GM12878 (cell line): ENCODE measurements around the gene HOXA10. TPM values are rescaled to one million over a fixed set of nuclear protein-coding genes. Genes with fewer than 3 reads are reported as not detected.

Experiments used
- ATAC-seq: fragments of 200-7000 bp; cut with Tn5 transposase; 3 replicates; pipeline ENCODE4 v1.9.1; 2020; ENCODE audit warnings: mild to moderate bottlenecking, moderate library complexity
- BruUV-seq: library from RNA; stranded (reverse); fragments of 400-500 nt; replicated peaks from 2 replicates; lab custom pipeline; 2021; lab: Mats Ljungman, UMichigan
- CTCF ChIA-PET: fragments of 300-600 bp; sonication (Branson Sonifier 250); formaldehyde crosslinking; extraction: SDS; loops from one replicate; lab custom pipeline; 2021; ENCODE audit warnings: inconsistent platforms; lab: Yijun Ruan, JAX
- POLR2A ChIA-PET: fragments of 350-600 bp; formaldehyde crosslinking; extraction: SDS; loops from one replicate; lab custom pipeline; 2021; ENCODE audit warnings: inconsistent platforms; lab: Charles Lee
- RAD21 ChIA-PET: fragments of 300-600 bp; sonication (Branson Sonifier 250); formaldehyde crosslinking; loops from one replicate; lab custom pipeline; 2023; ENCODE audit warnings: antibody characterized with exemption; ENCODE audit not compliant: unreplicated experiment; lab: Charles Lee
- SMC1A ChIA-PET: fragments of 300-600 bp; sonication (Branson Sonifier 250); formaldehyde crosslinking; loops from one replicate; lab custom pipeline; 2023; ENCODE audit not compliant: unreplicated experiment, uncharacterized antibody; lab: Charles Lee
- DNase-seq: peaks from one replicate; pipeline ENCODE4 v3.0.0-alpha.2; 2011; ENCODE audit warnings: low read depth, low spot score
- FAIRE-seq: peaks from 3 replicates; lab custom pipeline; 2011; peaks lifted over from hg19 to GRCh38; lab: Jason Lieb, UNC
- H2AFZ ChIP-seq: 2 replicates; pipeline ENCODE4 v1.6.0; 2011; ENCODE audit warnings: low read depth, low read length, control low read depth; ENCODE audit not compliant: control insufficient read depth
- H3K27ac ChIP-seq: 2 replicates; pipeline ENCODE4 v1.5.1; 2011; ENCODE audit warnings: control low read depth; ENCODE audit not compliant: control insufficient read depth, insufficient read depth
- H3K27me3 ChIP-seq, 2 experiments: replicated peaks in 1 of 2; 2 replicates each; pipeline versions ENCODE4 v1.6.0 to v1.6.1; 2011; ENCODE audit warnings: low read length in 1 of 2; ENCODE audit not compliant: control insufficient read depth in 2 of 2, insufficient read depth in 2 of 2
- H3K36me3 ChIP-seq, 2 experiments: 2 replicates each; pipeline ENCODE4 v1.5.1; 2011; ENCODE audit warnings: low read length in 1 of 2; ENCODE audit not compliant: control insufficient read depth in 2 of 2, insufficient read depth in 2 of 2
- H3K4me1 ChIP-seq: 2 replicates; pipeline ENCODE4 v1.6.1; 2011; ENCODE audit warnings: mild to moderate bottlenecking, low read length, moderate library complexity, mixed read lengths; ENCODE audit not compliant: control insufficient read depth, insufficient read depth
- H3K4me2 ChIP-seq: 2 replicates; pipeline ENCODE4 v1.6.0; 2011; ENCODE audit warnings: control low read depth; ENCODE audit not compliant: control insufficient read depth, insufficient read depth
- H3K4me3 ChIP-seq: fragments of 200-600 bp; sonication (generic); 2 replicates; pipeline ENCODE4 v1.5.1; 2016
- H3K79me2 ChIP-seq: 2 replicates; pipeline ENCODE4 v1.6.0; 2011; ENCODE audit warnings: low read length; ENCODE audit not compliant: control insufficient read depth, insufficient read depth
- H3K9ac ChIP-seq: 2 replicates; pipeline ENCODE4 v1.8.0; 2011; ENCODE audit warnings: low read length, control low read depth, mixed read lengths; ENCODE audit not compliant: control insufficient read depth, insufficient read depth
- H3K9me3 ChIP-seq: replicated peaks from 3 replicates; pipeline ENCODE4 v1.5.1; 2011; ENCODE audit warnings: mild to moderate bottlenecking, low read length; ENCODE audit not compliant: control insufficient read depth, insufficient read depth
- H4K20me1 ChIP-seq: 2 replicates; pipeline ENCODE4 v1.6.0; 2011; ENCODE audit not compliant: control insufficient read depth, insufficient read depth
- ATF3 ChIP-seq: IDR thresholded peaks from 2 replicates; pipeline ENCODE4 v1.6.1; 2011; ENCODE audit warnings: low read depth, mild to moderate bottlenecking, low read length, moderate library complexity, borderline replicate concordance; ENCODE audit errors: extremely low read depth
- CHD1 ChIP-seq: IDR thresholded peaks from 2 replicates; pipeline ENCODE4 v1.6.1; 2012; ENCODE audit warnings: low read depth, low read length, improper control_type of control experiment
- EED ChIP-seq: sonication (generic); IDR thresholded peaks from 2 replicates; pipeline ENCODE4 v1.6.1; 2016; ENCODE audit warnings: antibody characterized with exemption, low read depth
- IRF5 ChIP-seq: fragments of 450-650 bp; IDR thresholded peaks from 2 replicates; pipeline ENCODE4 v1.6.1; 2017; ENCODE audit warnings: borderline replicate concordance
- KLF5 ChIP-seq: fragments of 450-650 bp; IDR thresholded peaks from 2 replicates; pipeline ENCODE4 v1.6.1; 2014; ENCODE audit warnings: mild to moderate bottlenecking; ENCODE audit not compliant: partially characterized antibody
- MYC ChIP-seq: IDR thresholded peaks from 2 replicates; pipeline ENCODE4 v1.6.1; 2011; ENCODE audit warnings: mild to moderate bottlenecking, low read length, moderate library complexity, inconsistent platforms; ENCODE audit not compliant: insufficient read depth, insufficient replicate concordance, insufficient read length, severe bottlenecking
- PAX8 ChIP-seq: fragments of 450-650 bp; IDR thresholded peaks from 2 replicates; pipeline ENCODE4 v1.6.1; 2017; ENCODE audit warnings: mild to moderate bottlenecking, moderate library complexity
- RELA ChIP-seq: fragments of 450-650 bp; IDR thresholded peaks from 2 replicates; pipeline ENCODE4 v1.8.0; 2014; ENCODE audit warnings: borderline replicate concordance; ENCODE audit not compliant: partially characterized antibody
- TAF1 ChIP-seq: IDR thresholded peaks from 2 replicates; pipeline ENCODE4 v1.6.1; 2011; ENCODE audit warnings: mild to moderate bottlenecking, low read depth, low read length, borderline replicate concordance
- TARDBP ChIP-seq: IDR thresholded peaks from 2 replicates; pipeline ENCODE4 v1.6.1; 2016; ENCODE audit warnings: borderline replicate concordance
- TBL1XR1 ChIP-seq: IDR thresholded peaks from 2 replicates; pipeline ENCODE4 v1.6.1; 2012; ENCODE audit warnings: low read depth, low read length, improper control_type of control experiment
- ZNF217 ChIP-seq: fragments of 450-650 bp; IDR thresholded peaks from 2 replicates; pipeline ENCODE4 v1.6.1; 2017; ENCODE audit warnings: antibody characterized with exemption, mild to moderate bottlenecking
- ZNF384 ChIP-seq: IDR thresholded peaks from 2 replicates; pipeline ENCODE4 v1.6.1; 2012; ENCODE audit warnings: low read depth, mild to moderate bottlenecking, low read length, improper control_type of control experiment, borderline replicate concordance
- WGBS: methylation state at CpG from one replicate; pipeline ENCODE4 v1.1.6; 2016; ENCODE audit warnings: low lambda C conversion rate; ENCODE audit not compliant: insufficient replicate concordance, insufficient coverage; ENCODE audit errors: missing lambda C conversion rate; 5-methylcytosine and 5-hydroxymethylcytosine counted together
- in situ Hi-C: fragments of 300-500 bp; cut with MboI; formaldehyde crosslinking; loops from 9 replicates; pipeline ENCODE4 v1.14.3; 2018; ENCODE audit warnings: mixed read lengths
- intact Hi-C: fragments of 100-400 bp; cut with micrococcal nuclease; formaldehyde crosslinking; loops from one replicate; pipeline ENCODE4 v1.14.2; 2022; ENCODE audit not compliant: unreplicated experiment
- polyA plus RNA-seq, 11 experiments: library from polyadenylated mRNA; depleted of rRNA in 4 of 11; unstranded in 6 of 11; stranded (reverse) in 5 of 11; fragments of >200 nt; fragmentation: Nextera tagmentation in 4 of 11; fragmentation: Illumina TruSeq in 1 of 11; extraction: Ambion mirVana in 4 of 11; extraction: Trizol in 1 of 11; gene quantifications; 1 replicate in 1 of 11; 2 replicates in 10 of 11; pipeline versions ENCODE4 v1.2.1 to v1.2.3, GENCODE V29; 2011 to 2016; ENCODE audit warnings: inconsistent platforms in 2 of 11, missing spikeins in 2 of 11, low read depth in 1 of 11
- total RNA-seq, 4 experiments: library from RNA; depleted of rRNA in 3 of 4; stranded (reverse); fragments of >200 nt in 3 of 4; fragmentation: Illumina TruSeq in 1 of 4; extraction: Trizol in 1 of 4; gene quantifications; 2 replicates each; pipeline versions ENCODE4 v1.2.1 to v1.2.3, GENCODE V29; 2013 to 2021
- TF ChIP-seq, protein P1 (sequence below): IDR thresholded peaks from 2 replicates; pipeline ENCODE4 v1.6.1; 2012; ENCODE audit warnings: low read depth, low read length, improper control_type of control experiment
- TF ChIP-seq, protein P2 (sequence below): fragments of 450-650 bp; IDR thresholded peaks from 2 replicates; pipeline ENCODE4 v1.6.1; 2017; ENCODE audit warnings: antibody characterized with exemption, mild to moderate bottlenecking, moderate library complexity

The HOXA10 gene
- total and polyA plus RNA-seq, 10 of the 15 experiments (the other 5 are each of a cell fraction or from before 2014, with no cell fraction given): not detected

- no peak for TF ChIP-seq ATF3
Measured at GRCh38 chr7:27217951-27218350, 43.8 kb upstream of the HOXA10 start (continued).

DNA sequence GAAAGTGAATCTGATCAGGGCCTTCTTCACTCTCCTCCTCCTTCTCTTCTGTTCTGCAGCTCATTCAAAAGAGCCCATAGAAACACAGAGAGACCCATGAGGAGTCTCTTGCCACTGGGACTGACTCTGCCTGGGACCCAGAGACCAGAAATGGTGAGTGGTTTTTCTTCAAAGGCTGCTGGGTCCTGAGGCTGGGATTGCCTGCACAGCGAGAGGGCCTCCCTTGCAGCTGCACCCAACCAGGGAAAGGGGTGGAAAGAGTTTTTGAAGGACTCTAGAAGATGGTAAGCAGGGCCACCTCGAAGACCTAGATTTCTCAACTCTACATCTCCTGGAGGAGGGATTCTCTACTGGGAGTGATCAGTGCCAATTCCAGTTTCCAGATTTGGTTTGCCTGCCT lies 41.2 kb upstream of the HOXA10 start:
- Histone ChIP-seq H3K9ac (no peak overlapping the region), H3K9me3 (no peaks in the 10 kb centered on the region), H2AFZ (no peak overlapping the region), H3K36me3 (no peaks in the 10 kb centered on the region), H3K4me2 (no peak overlapping the region), H3K4me1 (no peaks in the 10 kb centered on the region), H3K4me3 (no peak overlapping the region), H4K20me1 (no peaks in the 10 kb centered on the region; the same call in 1 of the 2 replicates), H3K79me2 (no peaks in the 10 kb centered on the region), H3K27me3 (peaks cover 3 to 13% of the 10 kb centered on the region in 2 experiments), H3K27ac (no peak overlapping the region)
- FAIRE-seq (no peak), ATAC-seq (no peak), DNase-seq (no peak)
- in situ Hi-C loops (no loop called here), intact Hi-C loops (no loop called here)
- BruUV-seq: no TSS peak
- TF ChIP-seq MYC (no peak), RELA (no peak), CHD1 (no peak), EED (no peak), TARDBP (no peak), ZNF384 (no peak), TAF1 (no peak), ZNF217 (no peak), IRF5 (no peak), TBL1XR1 (no peak), KLF5 (no peak), PAX8 (no peak)
- TF ChIP-seq, protein P1, sequence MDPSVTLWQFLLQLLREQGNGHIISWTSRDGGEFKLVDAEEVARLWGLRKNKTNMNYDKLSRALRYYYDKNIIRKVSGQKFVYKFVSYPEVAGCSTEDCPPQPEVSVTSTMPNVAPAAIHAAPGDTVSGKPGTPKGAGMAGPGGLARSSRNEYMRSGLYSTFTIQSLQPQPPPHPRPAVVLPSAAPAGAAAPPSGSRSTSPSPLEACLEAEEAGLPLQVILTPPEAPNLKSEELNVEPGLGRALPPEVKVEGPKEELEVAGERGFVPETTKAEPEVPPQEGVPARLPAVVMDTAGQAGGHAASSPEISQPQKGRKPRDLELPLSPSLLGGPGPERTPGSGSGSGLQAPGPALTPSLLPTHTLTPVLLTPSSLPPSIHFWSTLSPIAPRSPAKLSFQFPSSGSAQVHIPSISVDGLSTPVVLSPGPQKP: no peak
- TF ChIP-seq, protein P2, sequence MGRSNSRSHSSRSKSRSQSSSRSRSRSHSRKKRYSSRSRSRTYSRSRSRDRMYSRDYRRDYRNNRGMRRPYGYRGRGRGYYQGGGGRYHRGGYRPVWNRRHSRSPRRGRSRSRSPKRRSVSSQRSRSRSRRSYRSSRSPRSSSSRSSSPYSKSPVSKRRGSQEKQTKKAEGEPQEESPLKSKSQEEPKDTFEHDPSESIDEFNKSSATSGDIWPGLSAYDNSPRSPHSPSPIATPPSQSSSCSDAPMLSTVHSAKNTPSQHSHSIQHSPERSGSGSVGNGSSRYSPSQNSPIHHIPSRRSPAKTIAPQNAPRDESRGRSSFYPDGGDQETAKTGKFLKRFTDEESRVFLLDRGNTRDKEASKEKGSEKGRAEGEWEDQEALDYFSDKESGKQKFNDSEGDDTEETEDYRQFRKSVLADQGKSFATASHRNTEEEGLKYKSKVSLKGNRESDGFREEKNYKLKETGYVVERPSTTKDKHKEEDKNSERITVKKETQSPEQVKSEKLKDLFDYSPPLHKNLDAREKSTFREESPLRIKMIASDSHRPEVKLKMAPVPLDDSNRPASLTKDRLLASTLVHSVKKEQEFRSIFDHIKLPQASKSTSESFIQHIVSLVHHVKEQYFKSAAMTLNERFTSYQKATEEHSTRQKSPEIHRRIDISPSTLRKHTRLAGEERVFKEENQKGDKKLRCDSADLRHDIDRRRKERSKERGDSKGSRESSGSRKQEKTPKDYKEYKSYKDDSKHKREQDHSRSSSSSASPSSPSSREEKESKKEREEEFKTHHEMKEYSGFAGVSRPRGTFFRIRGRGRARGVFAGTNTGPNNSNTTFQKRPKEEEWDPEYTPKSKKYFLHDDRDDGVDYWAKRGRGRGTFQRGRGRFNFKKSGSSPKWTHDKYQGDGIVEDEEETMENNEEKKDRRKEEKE: no peak
- RAD21 ChIA-PET: no interaction called here
- CTCF ChIA-PET: no interaction called here
- WGBS: 3% methylated on average over 2 of the region's 2 CpGs
- POLR2A ChIA-PET: no interaction called here
- SMC1A ChIA-PET: interaction anchor here (0.6 kb wide), 1 partner anchor 361 kb away, joined by 3 read pairs; no protein-coding TSS in a partner anchor
